Psoas muscle (tissue), 8 donors: Measurements from ENCODE around the gene JAML. TPM values are rescaled to one million over a fixed set of nuclear protein-coding genes. Genes with fewer than 3 reads are reported as not detected.

Experiments used
- ATAC-seq, 4 donors: fragments of 200-7000 bp; cut with Tn5 transposase; one replicate each; pipeline ENCODE4 v1.9.1; 2020; ENCODE audit warnings: moderate library complexity in 3 of 4, mild to moderate bottlenecking in 2 of 4
- DNase-seq, 2 donors: peaks; one replicate each; pipeline ENCODE4 v3.0.0-alpha.2; 2020
- H3K27ac ChIP-seq: fragments of 200-600 bp; one replicate; pipeline ENCODE4 v1.8.0; 2022
- H3K27me3 ChIP-seq, 3 donors: fragments of 200-600 bp in 1 of 3; one replicate each; pipeline versions ENCODE4 v1.6.1 to v1.8.0; 2013 to 2022; ENCODE audit warnings: low read length in 2 of 3, mild to moderate bottlenecking in 2 of 3, moderate library complexity in 1 of 3; ENCODE audit not compliant: insufficient read depth in 3 of 3
- H3K36me3 ChIP-seq, 2 donors: fragments of 200-600 bp in 1 of 2; one replicate each; pipeline versions ENCODE4 v1.6.1 to v1.8.0; 2013 to 2022; ENCODE audit warnings: low read depth in 1 of 2, mild to moderate bottlenecking in 1 of 2, moderate library complexity in 1 of 2; ENCODE audit not compliant: insufficient read depth in 1 of 2
- H3K4me1 ChIP-seq: fragments of 200-600 bp; one replicate; pipeline ENCODE4 v1.8.0; 2022
- H3K4me3 ChIP-seq: fragments of 200-600 bp; one replicate; pipeline ENCODE4 v1.8.0; 2022; ENCODE audit warnings: mild to moderate bottlenecking
- H3K9me3 ChIP-seq: fragments of 200-600 bp; one replicate; pipeline ENCODE4 v1.8.0; 2022
- CTCF ChIP-seq: fragments of 200-600 bp; IDR thresholded peaks from one replicate; pipeline ENCODE4 v1.8.0; 2022; ENCODE audit warnings: antibody characterized with exemption
- WGBS, 3 donors: extraction: QIAGEN DNeasy Blood & Tissue Kit; methylation state at CpG; one replicate each; pipeline versions ENCODE4 v1.1.6 to v1.1.7; 2013; 5-methylcytosine and 5-hydroxymethylcytosine counted together
- intact Hi-C, 2 donors: fragments of 100-400 bp; cut with DNase I; formaldehyde crosslinking; loops; one replicate each; pipeline versions ENCODE4 v1.11.0 to v1.14.2; 2022
- polyA plus RNA-seq, 3 donors: library from polyadenylated mRNA; stranded (reverse); fragments of 200-250 nt; gene quantifications; one replicate each; pipeline ENCODE4 v1.2.3, GENCODE V29; 2013
- total RNA-seq, 4 donors: library from RNA; stranded (reverse); fragmentation: NEBNext Ultra II Directional in 2 of 4; extraction: Animal tissue kit (Norgen Biotek cat#: 25700) in 2 of 4; gene quantifications; one replicate each; pipeline versions ENCODE4 v1.2.1 to v1.2.4, GENCODE V29; 2021 to 2023
- donor health status: healthy with polysubstance abuse.
- donor health status: DM: no; HTN: no; CAD: no; lungs with moderate emphysema.
- donor health status: Bipolar disorder and iron deficiency.
- donor health status: healthy.
- donor health status: DM: yes; HTN: yes; CAD: no.
- donor health status: DM: no; HTN: no; CAD: no.
- donor health status: DM: no; HTN: no; CAD: no.
- donor health status: DM: yes; HTN: yes; CAD: no.

JAML gene
- total and polyA plus RNA-seq, 7 donors: 0.21 to 1.8 (median 0.48) TPM

- 85 to 88% (median 88%) methylated on average over 3 of the region's 3 CpGs for WGBS, 3 donors
- H3K4me3 ChIP-seq: no peak overlapping the region
Observed at GRCh38 chr11:118260353-118260752, 35.5 kb upstream of the JAML start.

DNA sequence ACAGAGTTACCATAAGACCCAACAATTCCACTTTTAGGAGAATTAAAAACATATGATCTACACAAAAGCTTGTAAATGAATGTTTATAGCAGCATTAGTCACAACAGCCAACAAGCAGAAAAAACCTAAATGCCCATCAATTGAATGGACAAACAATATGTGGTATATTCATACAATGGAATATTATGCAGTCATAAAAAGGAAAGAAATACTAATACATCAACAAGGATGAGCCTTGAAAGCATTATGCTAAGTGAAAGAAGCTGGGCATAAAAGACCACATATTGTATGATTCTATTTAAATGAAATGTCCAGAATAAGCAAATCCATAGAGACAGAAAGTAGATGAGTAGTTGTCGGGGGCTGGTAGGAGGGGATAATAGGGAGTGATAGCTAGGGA lies 34.3 kb upstream of the JAML start:
- ATAC-seq: no peak
- DNase-seq: no peak
- Histone ChIP-seq H3K4me1 (no peaks in the 10 kb centered on the region), H3K27me3 (peaks cover 4 to 40% (median 6%) of the 10 kb centered on the region in 3 donors), H3K36me3 (no peaks in the 10 kb centered on the region), H3K9me3 (no peaks in the 10 kb centered on the region), H3K27ac (no peak overlapping the region), H3K4me3 (no peak overlapping the region)
- 98 to 100% (median 100%) methylated on average over 1 of the region's 1 CpG for WGBS, 3 donors
- no peak for TF ChIP-seq CTCF
- intact Hi-C loops: no loop called here

More at GRCh38 chr11:118260353-118260752, 35.5 kb upstream of the JAML start:
- no peak for DNase-seq
- peaks cover 4 to 52% (median 6%) of the 10 kb centered on the region in 3 donors for H3K27me3 ChIP-seq
- TF ChIP-seq CTCF: no peak
- ATAC-seq: no peak
- no peaks in the 10 kb centered on the region for H3K36me3 ChIP-seq
- no peak overlapping the region for H3K27ac ChIP-seq
- H3K9me3 ChIP-seq: no peaks in the 10 kb centered on the region
- intact Hi-C loops: loop anchor here in 1 of 2 donors (5.0 kb wide), 1 partner anchor 48 kb away; no protein-coding TSS in a partner anchor
- no peaks in the 10 kb centered on the region for H3K4me1 ChIP-seq

GRCh38 chr11:118258410-118258809 lies 33.6 kb upstream of the JAML start:
- no peak overlapping the region for H3K4me3 ChIP-seq
- intact Hi-C loops: no loop called here
- peaks cover 4 to 32% (median 6%) of the 10 kb centered on the region in 3 donors for H3K27me3 ChIP-seq
- H3K9me3 ChIP-seq: no peaks in the 10 kb centered on the region
- H3K27ac ChIP-seq: no peak overlapping the region
- H3K36me3 ChIP-seq: no peaks in the 10 kb centered on the region
- DNase-seq (no peak), ATAC-seq (no peak)
- no peaks in the 10 kb centered on the region for H3K4me1 ChIP-seq
- TF ChIP-seq CTCF: no peak
- 0 to 72% (median 58%) methylated on average over 1 of the region's 1 CpG for WGBS, 3 donors

GRCh38 chr11:118252688-118253087 lies 27.9 kb upstream of the JAML start:
- Histone ChIP-seq H3K27ac (no peak overlapping the region), H3K4me1 (peaks cover 3% of the 10 kb centered on the region), H3K9me3 (no peaks in the 10 kb centered on the region), H3K36me3 (no peaks in the 10 kb centered on the region), H3K4me3 (peak overlapping the region; percentile 69), H3K27me3 (peaks cover 0 to 13% (median 6%) of the 10 kb centered on the region in 3 donors)
- no peak for ATAC-seq
- no peak for DNase-seq
- TF ChIP-seq CTCF: no peak
- 73 to 76% (median 75%) methylated on average over 3 of the region's 3 CpGs for WGBS, 3 donors
- intact Hi-C loops: no loop called here
